ENCODE data around the gene KRTAP13-1.

Gene KRTAP13-1, protein sequence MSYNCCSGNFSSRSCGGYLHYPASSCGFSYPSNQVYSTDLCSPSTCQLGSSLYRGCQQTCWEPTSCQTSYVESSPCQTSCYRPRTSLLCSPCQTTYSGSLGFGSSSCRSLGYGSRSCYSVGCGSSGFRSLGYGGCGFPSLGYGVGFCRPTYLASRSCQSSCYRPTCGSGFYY

DNA sequence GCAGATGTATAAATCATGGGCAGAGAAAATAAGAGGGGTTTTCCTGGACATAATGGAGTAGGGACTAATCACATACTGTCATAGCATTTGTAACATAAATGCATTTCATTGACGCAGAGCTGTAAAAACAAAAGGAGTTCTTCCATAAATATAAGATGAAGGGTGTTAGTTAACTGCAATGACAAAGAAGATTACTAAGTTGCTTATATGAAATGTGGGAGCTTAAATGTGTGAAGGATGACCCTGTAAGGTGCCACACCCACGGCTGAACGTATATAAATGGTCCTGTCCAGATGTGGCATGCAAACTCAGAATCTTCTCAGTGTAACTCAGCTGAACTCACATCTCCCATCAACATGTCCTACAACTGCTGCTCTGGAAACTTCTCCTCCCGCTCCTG, at the start of gene KRTAP13-1:
KRTAP13-1 (plus strand) TSS at position 301 of the 400 bp plus-strand sequence; CDS start at position 357, 56 bp downstream.
- DNase-seq (ENCODE audit: low read depth in 2 of 2) = no peak

GRCh38 chr21:30348506-30348905, 47.3 kb upstream of the KRTAP13-1 start, which contains the start of gene KRTAP23-1:
TSS of gene KRTAP23-1 (minus strand) at chr21:30348606. CDS start at chr21:30348606, 0 bp downstream.
- no peak for DNase-seq (ENCODE audit: low read depth in 2 of 2)

- DNase-seq (ENCODE audit: low read depth in 2 of 2) = no peak
Measured at GRCh38 chr21:30349572-30349971, 46.3 kb upstream of the KRTAP13-1 start.

- DNase-seq (ENCODE audit: low read depth in 2 of 2) = no peak
Measured at GRCh38 chr21:30351534-30351933, 44.3 kb upstream of the KRTAP13-1 start.

GRCh38 chr21:30354308-30355005, 41.4 kb upstream of the KRTAP13-1 start:
- DNase-seq (ENCODE audit: low read depth in 2 of 2) = no peak

DNA sequence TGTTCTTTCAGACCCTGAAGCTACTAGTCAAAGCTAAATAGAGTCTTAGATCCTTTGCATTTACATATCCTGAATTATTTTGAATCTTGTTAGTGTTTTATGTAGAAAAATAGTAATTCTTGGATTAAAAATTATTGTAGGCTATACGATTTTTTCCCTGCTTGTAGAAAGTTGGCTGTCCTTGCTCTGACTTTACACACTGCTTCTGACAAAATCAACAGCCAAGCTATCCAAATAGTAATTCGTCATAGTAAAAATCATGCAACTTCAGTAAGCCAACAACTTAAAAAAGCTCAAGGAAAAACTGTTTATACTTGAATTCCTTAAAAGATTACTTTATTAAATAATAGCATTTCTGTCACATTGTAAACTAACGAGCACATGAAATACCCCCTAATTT, 39.9 kb upstream of the KRTAP13-1 start:
- DNase-seq (ENCODE audit: low read depth in 2 of 2) = no peak

- no peak for DNase-seq (ENCODE audit: low read depth in 2 of 2)
Measured at GRCh38 chr21:30372139-30372770, 23.6 kb upstream of the KRTAP13-1 start, which contains the start of gene KRTAP13-2. TSS of gene KRTAP13-2 (minus strand) at chr21:30372271. CDS start at chr21:30372213, 58 bp downstream.

- no peak for DNase-seq (ENCODE audit: low read depth in 2 of 2)
Measured at GRCh38 chr21:30382201-30382600, 13.6 kb upstream of the KRTAP13-1 start.

- DNase-seq (ENCODE audit: low read depth in 2 of 2) = no peak
Measured at GRCh38 chr21:30391492-30392025, 4.3 kb upstream of the KRTAP13-1 start.

- DNase-seq (ENCODE audit: low read depth in 2 of 2) = no peak
Measured at GRCh38 chr21:30408782-30409494, 13.1 kb downstream of the KRTAP13-1 start.

GRCh38 chr21:30415993-30416392, 20.2 kb downstream of the KRTAP13-1 start:
- DNase-seq (ENCODE audit: low read depth in 2 of 2) = no peak

DNA sequence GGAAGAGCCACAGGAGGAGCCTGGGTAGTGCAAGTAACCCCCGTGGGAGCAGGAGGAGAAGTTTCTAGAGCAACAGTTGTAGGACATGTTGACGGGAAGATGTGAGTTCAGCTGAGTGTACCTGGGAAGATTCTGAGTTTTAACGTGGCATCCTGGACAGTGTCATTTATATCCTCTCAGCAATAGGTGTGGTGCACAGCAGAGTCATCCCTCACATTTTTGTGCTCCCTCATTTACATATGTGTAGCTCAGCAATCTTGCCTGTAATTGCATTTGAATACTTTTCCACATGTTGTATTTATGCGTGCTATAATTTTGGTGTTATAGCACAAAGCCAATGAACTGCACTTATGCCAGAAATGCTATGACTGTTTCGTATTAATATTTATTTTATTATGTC, 30.0 kb downstream of the KRTAP13-1 start, which contains the start of gene KRTAP13-3:
KRTAP13-3 (minus strand) TSS at position 101 of the 400 bp plus-strand sequence; CDS start at position 87, 14 bp downstream.
- no peak for DNase-seq (ENCODE audit: low read depth in 2 of 2)

GRCh38 chr21:30426731-30427130, 30.9 kb downstream of the KRTAP13-1 start:
- no peak for DNase-seq (ENCODE audit: low read depth in 2 of 2)

DNA sequence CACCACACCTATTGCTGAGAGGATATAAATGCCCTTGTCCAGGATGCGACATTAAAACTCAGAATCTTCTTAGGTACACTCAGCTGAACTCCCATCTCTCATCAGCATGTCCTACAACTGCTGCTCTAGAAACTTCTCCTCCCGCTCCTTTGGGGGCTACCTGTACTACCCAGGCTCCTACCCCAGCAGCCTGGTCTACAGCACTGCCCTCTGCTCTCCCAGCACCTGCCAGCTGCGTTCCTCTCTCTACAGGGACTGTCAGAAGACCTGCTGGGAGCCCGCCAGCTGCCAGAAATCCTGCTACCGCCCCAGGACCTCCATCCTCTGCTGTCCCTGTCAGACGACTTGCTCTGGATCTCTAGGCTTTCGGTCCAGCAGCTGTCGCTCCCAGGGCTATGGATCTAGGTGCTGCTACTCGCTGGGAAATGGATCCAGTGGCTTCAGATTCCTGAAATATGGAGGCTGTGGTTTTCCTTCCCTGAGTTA, 34.4 kb downstream of the KRTAP13-1 start, which contains the start of gene KRTAP13-4:
KRTAP13-4 (plus strand) TSS at position 51 of the 486 bp plus-strand sequence; CDS start at position 107, 56 bp downstream.
- no peak for DNase-seq (ENCODE audit: low read depth in 2 of 2)

GRCh38 chr21:30434033-30434631, 38.3 kb downstream of the KRTAP13-1 start:
- peak in 1 of 2 donors; percentile 2 for DNase-seq (ENCODE audit: low read depth in 2 of 2)

DNA sequence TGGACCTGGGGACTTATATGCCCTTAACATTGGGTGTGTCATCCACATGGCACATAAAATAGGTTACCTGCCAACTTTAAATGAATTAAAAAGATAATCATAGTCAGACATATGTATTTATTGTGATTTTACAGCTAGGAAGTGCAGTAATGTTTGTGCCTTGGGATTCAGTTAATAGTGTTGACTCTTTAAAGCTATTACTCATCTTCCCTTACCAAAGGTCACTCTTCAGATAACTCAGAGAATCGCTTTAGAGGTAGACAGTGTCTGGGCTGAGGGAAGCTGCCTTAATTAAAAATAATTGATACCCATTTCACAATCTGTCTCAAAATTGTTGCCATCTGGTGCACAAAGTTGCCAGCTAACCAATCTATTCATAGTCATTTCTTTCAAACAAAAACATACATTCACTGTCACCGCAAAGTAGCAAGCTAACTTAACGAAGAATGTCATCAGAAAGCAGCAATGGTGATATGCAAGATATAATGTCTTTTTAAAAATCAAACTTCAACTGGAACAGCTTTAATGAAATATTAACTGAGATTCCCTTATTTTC, 41.3 kb downstream of the KRTAP13-1 start:
- no peak for DNase-seq (ENCODE audit: low read depth in 2 of 2)

GRCh38 chr21:30439975-30440374, 44.1 kb downstream of the KRTAP13-1 start, which contains the start of gene KRTAP15-1:
TSS of gene KRTAP15-1 (plus strand) at chr21:30440275. CDS start at chr21:30440328, 53 bp downstream.
- DNase-seq (ENCODE audit: low read depth in 2 of 2) = no peak

DNA sequence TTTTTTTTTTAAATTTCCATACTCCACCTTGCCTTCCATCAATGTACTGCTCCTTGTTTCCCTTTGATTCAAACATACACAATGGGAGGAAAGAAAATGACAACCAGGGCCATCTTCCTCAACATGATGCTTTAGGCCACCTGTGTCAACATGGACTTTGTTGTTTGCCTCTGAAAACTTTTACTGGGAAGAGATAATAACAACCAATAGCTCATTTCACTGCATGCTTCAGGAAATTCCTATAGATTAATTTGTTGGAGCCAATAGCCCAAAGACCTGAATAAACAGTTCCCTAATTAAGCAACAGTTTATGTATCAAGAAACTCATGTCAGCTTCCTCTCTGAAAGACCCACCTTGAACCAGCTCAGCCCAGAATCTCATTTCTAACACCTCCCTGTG, 47.4 kb downstream of the KRTAP13-1 start:
- DNase-seq (ENCODE audit: low read depth in 2 of 2) = no peak

DNA sequence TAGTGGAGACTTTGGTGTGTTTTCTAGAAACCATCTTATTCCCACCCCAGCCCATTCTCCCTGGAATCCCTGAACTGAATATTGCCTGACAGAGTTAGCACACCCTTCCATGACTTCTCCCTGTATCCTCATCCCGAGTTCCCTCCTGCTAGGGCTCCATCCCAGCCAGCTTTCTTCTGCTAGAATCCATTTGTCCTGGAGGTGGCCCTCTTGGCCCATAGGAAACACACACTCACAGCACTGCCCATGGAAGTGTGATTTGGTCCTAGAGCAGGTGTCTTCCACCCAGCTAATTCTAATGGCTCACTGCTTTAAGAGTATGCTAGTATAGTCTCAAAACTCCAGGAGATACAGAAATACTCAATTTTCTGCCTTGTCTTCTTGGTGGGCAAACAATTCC, 48.4 kb downstream of the KRTAP13-1 start:
- DNase-seq (ENCODE audit: low read depth in 2 of 2) = no peak

Data from stimulated activated CD4-positive, alpha-beta T cell treated with anti-CD3 and anti-CD28 coated beads, Interleukin-4, amount 100 ng/mL, for 48 hours (primary cell).